HepG2 (cell line): ENCODE measurements around the gene RDH16.

Source experiments
- CREB1 ChIP-seq, 2 experiments: fragments of 450-650 bp in 1 of 2; IDR thresholded peaks; 2 replicates each; pipeline ENCODE4 v1.6.1; 2016 to 2017; ENCODE audit warnings: control low read depth in 1 of 2, mild to moderate bottlenecking in 1 of 2, missing compliant biosample characterization in 1 of 2, missing genetic modification characterization in 1 of 2
- CREM ChIP-seq, 2 experiments: sonication (generic) in 1 of 2; formaldehyde crosslinking in 1 of 2; IDR thresholded peaks; 2 replicates each; pipeline versions ENCODE4 v1.4.0 to v1.6.1; 2016 to 2020; ENCODE audit warnings: antibody characterized with exemption in 1 of 2, mild to moderate bottlenecking in 1 of 2, missing genetic modification reagents in 1 of 2
- CTCF ChIP-seq: sonication (generic); formaldehyde crosslinking; IDR thresholded peaks from 2 replicates; pipeline ENCODE4 v1.5.0; 2020; ENCODE audit warnings: mild to moderate bottlenecking, missing genetic modification reagents, moderate library complexity
- DMTF1 ChIP-seq: sonication (generic); formaldehyde crosslinking; IDR thresholded peaks from 2 replicates; pipeline ENCODE4 v1.4.0; 2020; ENCODE audit warnings: mild to moderate bottlenecking, missing genetic modification reagents
- EZH2 ChIP-seq: conservative IDR thresholded peaks from 2 replicates; pipeline ENCODE4 v1.6.1; 2012; ENCODE audit warnings: mild to moderate bottlenecking, low read depth, low read length, moderate library complexity
- GABPB1 ChIP-seq: IDR thresholded peaks from 2 replicates; pipeline ENCODE4 v1.6.1; 2016; ENCODE audit warnings: mild to moderate bottlenecking, missing genetic modification reagents, moderate library complexity, missing compliant biosample characterization
- HCFC1 ChIP-seq: fragments of 150-350 bp; IDR thresholded peaks from 2 replicates; pipeline ENCODE4 v1.6.1; 2014; ENCODE audit warnings: low read depth, low read length
- MYC ChIP-seq: sonication (generic); formaldehyde crosslinking; IDR thresholded peaks from 2 replicates; pipeline ENCODE4 v1.9.0; 2021; ENCODE audit warnings: missing genetic modification reagents, borderline replicate concordance
- SIN3A ChIP-seq: IDR thresholded peaks from 2 replicates; pipeline ENCODE4 v1.6.1; 2011; ENCODE audit warnings: low read depth, mild to moderate bottlenecking, control low read depth, low read length, borderline replicate concordance
- SP4 ChIP-seq: sonication (generic); formaldehyde crosslinking; IDR thresholded peaks from 2 replicates; pipeline ENCODE4 v1.8.1; 2023; ENCODE audit warnings: mild to moderate bottlenecking, missing genetic modification reagents
- ZFP91 ChIP-seq: sonication (generic); formaldehyde crosslinking; IDR thresholded peaks from 2 replicates; pipeline ENCODE4 v1.9.0; 2022; ENCODE audit warnings: missing genetic modification reagents, mild to moderate bottlenecking, borderline replicate concordance
- ZNF317 ChIP-seq: sonication (generic); formaldehyde crosslinking; IDR thresholded peaks from 2 replicates; pipeline ENCODE4 v1.5.0; 2020; ENCODE audit warnings: mild to moderate bottlenecking, missing genetic modification reagents
- ZNF724P ChIP-seq: sonication (generic); formaldehyde crosslinking; IDR thresholded peaks from 2 replicates; pipeline ENCODE4 v1.8.0; 2022; ENCODE audit warnings: missing genetic modification reagents, borderline replicate concordance

GRCh38 chr12:56948881-56949280 lies 8.5 kb downstream of the RDH16 start:
- TF ChIP-seq ZNF317 (CRISPR knock-in tag) (no peak), GABPB1 (CRISPR knock-in tag) (no peak), EZH2 (no peak), SP4 (CRISPR knock-in tag) (no peak), CTCF (no peak), SIN3A (no peak), DMTF1 (CRISPR knock-in tag) (no peak), CREM (IDR thresholded peaks at IDR 0.05) (no peak), CREM (CRISPR knock-in tag; IDR thresholded peaks at IDR 0.05) (no peak), CREB1 (IDR thresholded peaks at IDR 0.05) (no peak), CREB1 (CRISPR knock-in tag; IDR thresholded peaks at IDR 0.05) (no peak), ZFP91 (no peak), HCFC1 (no peak), MYC (no peak), ZNF724P (CRISPR knock-in tag) (no peak)
